ENCODE measurements around the gene KNL1.
"Not testable (repeated sequence)": the region's sequence is repeated elsewhere in the genome, so short reads cannot be mapped to it uniquely, and the experiment has no call there.

Gene KNL1

GRCh38 chr15:40676906-40677305, 82.9 kb downstream of the KNL1 start:
- DNase-seq, result not testable (repeated sequence)

- no peak for DNase-seq
Measured at GRCh38 chr15:40680151-40680550, 86.1 kb downstream of the KNL1 start.

GRCh38 chr15:40680959-40681358, 86.9 kb downstream of the KNL1 start:
- peak; percentile 46 for DNase-seq

- DNase-seq, result no peak
Measured at GRCh38 chr15:40684381-40684780, 90.3 kb downstream of the KNL1 start.

GRCh38 chr15:40685376-40685775, 91.3 kb downstream of the KNL1 start:
- DNase-seq, result no peak

- no peak for DNase-seq
Measured at GRCh38 chr15:40688932-40689799, 95.1 kb downstream of the KNL1 start.

- no peak for DNase-seq
Measured at GRCh38 chr15:40691737-40692136, 97.7 kb downstream of the KNL1 start.

- no peak for DNase-seq
Measured at GRCh38 chr15:40693904-40694687, 100.0 kb downstream of the KNL1 start.

- DNase-seq, result peak; percentile 98
Measured at GRCh38 chr15:40694688-40695468, 100.8 kb downstream of the KNL1 start, which contains the start of gene RAD51. Gene RAD51 (plus strand): TSS chr15:40695174. CDS start chr15:40698759, 3,585 bp downstream.

GRCh38 chr15:40695469-40695890, 101.4 kb downstream of the KNL1 start:
- peak; percentile 54 for DNase-seq

- DNase-seq, result no peak
Measured at GRCh38 chr15:40696228-40696627, 102.2 kb downstream of the KNL1 start.

GRCh38 chr15:40697916-40698315, 103.9 kb downstream of the KNL1 start:
- DNase-seq, result no peak

- DNase-seq, result peak; percentile 62
Measured at GRCh38 chr15:40702077-40702476, 108.0 kb downstream of the KNL1 start.

GRCh38 chr15:40706121-40706520, 112.1 kb downstream of the KNL1 start:
- no peak for DNase-seq
